NCI-H2196 (cell line): ENCODE measurements around the gene TSSK1B.
"Not testable (repeated sequence)": the region's sequence is repeated elsewhere in the genome, so short reads cannot be mapped to it uniquely, and the experiment has no call there.

ENCODE experiments used
- DNase-seq: peaks from one replicate; lab custom pipeline; 2025; ENCODE audit not compliant: unreplicated experiment; lab: John Stamatoyannopoulos, UW

TSSK1B gene

DNA sequence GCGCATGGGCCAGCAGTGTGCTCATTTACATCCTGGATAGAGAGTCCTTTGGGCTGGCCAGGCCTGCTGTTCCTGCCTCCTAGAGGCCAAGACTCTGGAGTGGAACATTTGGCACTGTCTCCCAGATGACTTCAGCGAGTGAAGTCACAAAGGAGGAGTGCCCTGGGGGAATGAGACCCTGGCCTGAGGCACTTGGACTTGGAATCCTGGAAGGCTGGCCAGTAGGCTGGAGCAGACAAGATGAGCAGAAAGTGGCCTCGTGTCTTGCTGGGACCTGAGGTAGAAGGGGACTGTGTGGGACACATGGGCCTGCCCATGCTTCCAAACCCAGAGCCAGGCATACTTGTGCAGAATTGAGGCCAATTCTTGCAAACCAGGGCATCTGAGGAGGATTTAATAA is at the start of gene TSSK1B:
TSSK1B (minus strand) TSS at position 101 of the 400 bp plus-strand sequence. CDS start 150 bp downstream, outside the sequence.
- DNase-seq: no peak

- DNase-seq: no peak
Observed at GRCh38 chr5:113480243-113480642, 45.5 kb upstream of the TSSK1B start.

GRCh38 chr5:113478691-113479090 is 43.9 kb upstream of the TSSK1B start:
- no peak for DNase-seq

- DNase-seq: no peak
Observed at GRCh38 chr5:113474100-113474728, 39.4 kb upstream of the TSSK1B start.

GRCh38 chr5:113463032-113463431 is 28.2 kb upstream of the TSSK1B start:
- no peak for DNase-seq

- DNase-seq: not testable (repeated sequence)
Observed at GRCh38 chr5:113457106-113457505, 22.3 kb upstream of the TSSK1B start.

- DNase-seq: no peak
Observed at GRCh38 chr5:113452941-113453340, 18.2 kb upstream of the TSSK1B start.

DNA sequence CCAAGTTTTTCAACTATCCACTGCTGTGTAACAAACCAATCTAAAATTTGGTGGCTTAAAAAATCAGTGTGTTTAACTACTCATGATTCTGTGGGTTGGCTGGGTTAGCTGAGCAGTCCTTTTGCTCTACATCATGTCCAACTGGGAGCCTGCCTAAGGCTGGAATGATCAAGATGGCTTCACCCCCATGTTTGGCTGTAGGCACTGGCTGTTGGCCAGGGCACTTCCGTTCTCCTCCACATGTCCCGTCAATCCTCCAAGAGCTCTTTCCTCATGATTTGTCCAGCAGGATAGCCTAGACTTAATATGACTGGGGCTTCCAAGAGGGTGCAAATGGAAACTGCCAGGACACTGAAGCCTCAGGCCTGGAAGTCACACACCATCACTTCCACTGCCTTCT is 17.0 kb upstream of the TSSK1B start:
- DNase-seq: no peak

DNA sequence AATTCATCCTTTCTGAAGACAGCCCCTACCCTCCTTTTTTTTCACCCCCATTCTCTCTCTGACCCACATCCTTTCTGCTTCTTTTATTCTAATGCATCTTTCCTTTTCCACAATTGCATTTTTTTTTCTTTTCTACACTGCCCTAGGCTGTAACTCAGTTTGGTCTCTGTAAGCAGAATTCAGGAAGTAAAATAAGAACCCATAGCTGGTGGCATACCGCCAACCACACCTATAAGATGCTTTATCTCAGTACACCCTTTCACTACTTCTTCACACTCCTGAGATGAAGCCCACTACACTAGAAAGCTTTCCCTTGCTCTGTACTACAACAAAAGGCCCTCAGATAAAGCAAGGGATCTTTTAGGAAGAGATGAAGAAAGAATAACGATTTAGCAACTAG is 16.1 kb upstream of the TSSK1B start:
- no peak for DNase-seq

DNA sequence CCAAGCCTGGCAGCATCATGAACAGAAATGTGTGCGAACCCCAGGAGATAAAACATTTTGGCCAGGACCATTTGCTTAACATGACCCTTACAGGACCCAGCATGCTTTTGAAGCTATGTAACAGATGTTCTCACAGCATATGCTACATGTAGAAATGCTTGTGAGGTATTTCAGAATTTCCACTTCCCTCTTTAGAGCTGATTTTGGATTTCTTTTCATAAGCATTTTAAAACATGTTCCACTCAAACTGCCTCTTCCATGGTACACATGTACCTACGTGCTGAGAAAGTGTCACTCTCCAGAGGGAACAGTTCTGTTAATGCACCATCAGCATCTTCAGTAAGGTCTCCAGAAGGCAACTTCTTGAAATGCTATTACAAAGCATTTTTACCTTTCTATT is 15.7 kb upstream of the TSSK1B start:
- no peak for DNase-seq

DNA sequence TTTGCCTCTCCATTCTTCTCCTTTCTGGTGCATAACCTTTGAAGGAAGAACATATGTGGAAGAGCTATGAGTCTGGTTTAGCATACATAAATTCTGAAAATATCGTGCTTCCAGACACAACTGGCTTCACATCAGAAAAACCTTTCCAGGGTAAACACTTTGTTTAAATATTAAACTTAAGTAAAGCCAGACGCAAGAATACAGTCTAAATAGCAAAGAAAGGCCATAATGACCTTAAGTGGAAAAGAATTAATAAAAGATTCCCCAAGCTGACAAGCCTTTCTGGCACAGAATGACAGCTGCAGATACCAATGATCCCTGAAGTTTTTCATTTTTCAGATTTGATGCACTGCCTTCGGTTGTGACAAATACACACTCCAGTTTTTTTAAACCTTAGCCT is 13.5 kb upstream of the TSSK1B start:
- no peak for DNase-seq

GRCh38 chr5:113447498-113448050 is 12.8 kb upstream of the TSSK1B start:
- no peak for DNase-seq

GRCh38 chr5:113446358-113446927 is 11.7 kb upstream of the TSSK1B start:
- no peak for DNase-seq

- DNase-seq: no peak
Observed at GRCh38 chr5:113437111-113437510, 2.3 kb upstream of the TSSK1B start.

- DNase-seq: no peak
Observed at GRCh38 chr5:113435575-113435974, 786 bp upstream of the TSSK1B start.

DNA sequence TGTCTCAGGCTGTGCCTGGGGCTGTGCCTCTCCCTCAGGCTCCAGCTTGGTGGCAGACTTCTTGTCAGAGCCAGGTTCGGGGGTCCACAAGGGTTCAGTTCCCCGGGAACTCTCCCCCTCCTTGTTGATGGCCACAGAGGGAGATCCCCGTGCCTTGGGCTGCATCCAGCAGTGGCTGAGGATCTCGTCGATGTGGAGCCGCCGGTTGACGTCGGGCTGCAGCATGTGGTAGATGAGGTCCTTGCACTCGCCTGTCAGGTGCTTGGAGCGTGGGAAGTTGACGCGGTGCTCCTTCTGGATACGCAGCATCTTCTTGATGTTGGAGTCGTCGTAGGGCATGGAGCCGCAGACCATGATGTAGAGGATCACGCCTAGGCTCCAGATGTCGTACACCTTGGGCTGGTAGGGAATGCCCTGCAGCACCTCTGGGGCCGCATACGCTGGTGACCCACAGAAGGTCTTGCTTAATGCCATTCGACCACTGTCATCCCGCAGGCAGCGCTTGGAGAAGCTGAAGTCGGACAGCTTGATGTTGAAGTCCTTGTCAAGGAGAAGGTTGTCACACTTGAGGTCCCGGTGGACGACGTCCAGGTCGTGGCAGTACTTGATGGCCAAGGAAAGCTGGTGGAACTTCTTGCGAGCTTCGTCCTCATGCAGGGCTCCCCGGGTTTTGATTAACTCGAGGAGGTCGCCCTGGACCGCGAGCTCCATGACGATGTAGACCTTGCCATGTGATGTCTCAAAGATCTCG is 752 bp downstream of the TSSK1B start:
- DNase-seq: no peak

DNA sequence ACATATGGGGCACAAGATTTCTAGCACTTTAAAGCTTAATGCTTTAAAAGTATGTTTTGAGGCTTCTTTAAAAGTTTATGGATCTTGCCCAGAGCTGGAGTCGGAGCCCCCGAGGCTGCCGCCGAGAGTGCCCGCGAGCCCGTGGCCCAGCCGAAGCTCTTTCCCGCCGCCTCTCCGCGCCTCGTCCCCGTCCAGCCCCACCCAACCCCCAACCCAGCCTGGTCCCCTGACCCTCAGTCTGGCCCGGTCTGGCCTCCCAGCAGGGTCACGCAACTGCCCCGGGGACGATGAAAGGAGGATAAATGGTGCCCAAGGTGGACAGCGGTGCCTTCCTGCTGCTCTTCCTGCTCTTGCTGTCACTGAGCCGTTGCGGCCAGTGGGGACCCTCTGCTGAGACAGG is 1.7 kb downstream of the TSSK1B start:
- DNase-seq: no peak

- DNase-seq: no peak
Observed at GRCh38 chr5:113427871-113428574, 6.8 kb downstream of the TSSK1B start.

- DNase-seq: no peak
Observed at GRCh38 chr5:113425909-113426308, 8.9 kb downstream of the TSSK1B start.

GRCh38 chr5:113421693-113422092 is 13.1 kb downstream of the TSSK1B start:
- no peak for DNase-seq

DNA sequence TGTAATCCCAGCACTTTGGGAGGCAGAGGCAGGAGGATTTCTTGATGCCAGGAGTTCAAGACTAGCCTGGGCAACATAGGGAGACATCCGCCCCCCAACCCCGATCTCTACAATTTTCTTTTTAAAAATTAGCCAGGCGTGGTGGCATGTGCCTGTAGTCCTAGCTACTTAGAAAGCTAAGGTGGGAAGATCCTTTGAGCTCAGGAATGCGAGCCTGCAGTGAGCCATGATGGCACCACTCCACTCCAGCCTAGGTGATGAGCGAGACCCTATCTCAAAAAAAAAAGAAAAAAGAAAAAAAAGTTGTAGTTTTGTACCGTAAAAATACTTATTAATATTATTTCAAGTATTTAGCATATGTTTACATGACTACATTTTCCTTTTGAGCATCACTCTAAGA is 29.3 kb downstream of the TSSK1B start:
- DNase-seq: no peak
